ENCODE measurements around the gene EPHB1. TPM values are rescaled to one million over a fixed set of nuclear protein-coding genes. Genes with fewer than 3 reads are reported as not detected.

EPHB1 gene
- total RNA-seq, 3 donors from 2014 or later, result 1.8 to 5.9 (median 3.4) TPM

DNA sequence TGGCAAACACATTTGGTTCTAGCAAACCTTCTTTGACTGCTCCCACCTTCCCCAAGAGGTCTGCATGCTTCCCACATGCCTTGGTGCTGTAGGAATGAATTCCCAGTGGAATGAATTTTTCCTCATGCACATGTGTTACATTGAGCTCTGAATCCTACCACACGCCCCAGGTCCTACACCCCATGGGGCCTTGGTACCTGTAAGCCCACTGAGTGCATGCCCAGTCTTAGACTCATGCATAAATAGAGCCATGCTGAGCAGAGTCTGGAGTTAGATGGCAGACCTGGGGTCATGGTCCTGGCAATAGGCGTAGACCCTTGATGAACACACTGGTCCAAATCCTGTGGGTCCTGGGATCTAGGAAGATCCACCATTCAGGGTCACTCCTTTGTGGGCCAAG, 81.8 kb downstream of the EPHB1 start:
- no peaks in the 10 kb centered on the region for H3K9me3 ChIP-seq
- no peak overlapping the region for H3K27ac ChIP-seq
- H3K27me3 ChIP-seq, result no peaks in the 10 kb centered on the region
- H3K4me1 ChIP-seq, result no peaks in the 10 kb centered on the region
- intact Hi-C loops (cut with DNase I; ENCODE audit: low total_unique reads), result no loop called here
- no peak for DNase-seq (ENCODE audit: low spot score in 2 of 2)
- TF ChIP-seq, protein P1, sequence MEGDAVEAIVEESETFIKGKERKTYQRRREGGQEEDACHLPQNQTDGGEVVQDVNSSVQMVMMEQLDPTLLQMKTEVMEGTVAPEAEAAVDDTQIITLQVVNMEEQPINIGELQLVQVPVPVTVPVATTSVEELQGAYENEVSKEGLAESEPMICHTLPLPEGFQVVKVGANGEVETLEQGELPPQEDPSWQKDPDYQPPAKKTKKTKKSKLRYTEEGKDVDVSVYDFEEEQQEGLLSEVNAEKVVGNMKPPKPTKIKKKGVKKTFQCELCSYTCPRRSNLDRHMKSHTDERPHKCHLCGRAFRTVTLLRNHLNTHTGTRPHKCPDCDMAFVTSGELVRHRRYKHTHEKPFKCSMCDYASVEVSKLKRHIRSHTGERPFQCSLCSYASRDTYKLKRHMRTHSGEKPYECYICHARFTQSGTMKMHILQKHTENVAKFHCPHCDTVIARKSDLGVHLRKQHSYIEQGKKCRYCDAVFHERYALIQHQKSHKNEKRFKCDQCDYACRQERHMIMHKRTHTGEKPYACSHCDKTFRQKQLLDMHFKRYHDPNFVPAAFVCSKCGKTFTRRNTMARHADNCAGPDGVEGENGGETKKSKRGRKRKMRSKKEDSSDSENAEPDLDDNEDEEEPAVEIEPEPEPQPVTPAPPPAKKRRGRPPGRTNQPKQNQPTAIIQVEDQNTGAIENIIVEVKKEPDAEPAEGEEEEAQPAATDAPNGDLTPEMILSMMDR (IDR thresholded peaks at IDR 0.05), result no peak
- TF ChIP-seq POLR2AphosphoS5 (IDR thresholded peaks at IDR 0.05) (no peak), POLR2A (IDR thresholded peaks at IDR 0.05) (no peak)
- H3K36me3 ChIP-seq, result no peaks in the 10 kb centered on the region
- no peak overlapping the region for H3K4me3 ChIP-seq

DNA sequence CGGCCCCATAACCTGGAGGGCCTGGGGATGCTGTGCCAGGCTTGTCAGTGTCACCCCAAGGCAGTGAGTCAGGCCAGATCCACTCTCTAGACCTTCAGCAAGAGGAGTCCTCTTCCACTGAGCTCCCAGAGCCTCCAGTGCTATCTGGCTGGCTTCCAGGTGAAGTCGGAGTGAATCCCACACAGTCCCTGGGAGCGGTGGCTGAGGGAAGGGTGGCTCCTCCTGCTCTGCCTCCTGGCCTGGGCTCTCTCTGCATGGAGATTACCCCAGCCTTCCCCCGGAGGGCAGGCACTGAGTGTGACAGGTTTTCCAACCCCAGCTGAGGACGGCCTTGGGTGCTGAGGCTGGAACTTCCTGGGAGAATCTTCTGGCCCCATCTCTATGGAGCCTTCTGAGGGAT, 82.7 kb downstream of the EPHB1 start:
- intact Hi-C loops (cut with DNase I; ENCODE audit: low total_unique reads), result no loop called here
- Histone ChIP-seq H3K4me3 (no peak overlapping the region), H3K9me3 (no peaks in the 10 kb centered on the region), H3K27me3 (no peaks in the 10 kb centered on the region), H3K27ac (no peak overlapping the region), H3K4me1 (no peaks in the 10 kb centered on the region), H3K36me3 (no peaks in the 10 kb centered on the region)
- no peak for DNase-seq (ENCODE audit: low spot score in 2 of 2)
- TF ChIP-seq POLR2A (IDR thresholded peaks at IDR 0.05) (no peak), POLR2AphosphoS5 (IDR thresholded peaks at IDR 0.05) (no peak)
- TF ChIP-seq, protein P1 (IDR thresholded peaks at IDR 0.05), result no peak

DNA sequence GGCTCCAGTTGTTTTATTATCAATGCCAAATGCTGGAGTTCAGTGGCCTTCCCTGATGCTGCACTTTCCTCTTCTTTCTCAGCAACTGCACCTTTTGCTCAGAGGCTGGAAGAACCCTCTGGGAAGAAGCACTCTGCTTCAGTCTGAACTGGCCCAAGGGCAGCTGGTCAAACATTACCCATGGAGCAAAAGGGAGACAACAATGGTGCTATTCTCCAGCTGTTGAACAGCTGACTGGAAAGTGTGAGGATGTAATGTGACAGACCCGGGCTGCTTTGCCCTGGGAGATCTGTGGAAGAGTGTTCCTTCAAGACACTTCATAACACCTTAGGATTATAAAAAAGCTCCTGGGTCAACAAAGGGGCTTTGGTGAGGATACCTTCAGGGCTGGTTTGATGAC, 84.9 kb downstream of the EPHB1 start:
- intact Hi-C loops (cut with DNase I; ENCODE audit: low total_unique reads), result no loop called here
- H3K9me3 ChIP-seq, result no peaks in the 10 kb centered on the region
- H3K27ac ChIP-seq, result no peak overlapping the region
- no peaks in the 10 kb centered on the region for H3K36me3 ChIP-seq
- no peak for DNase-seq (ENCODE audit: low spot score in 2 of 2)
- H3K27me3 ChIP-seq, result no peaks in the 10 kb centered on the region
- TF ChIP-seq POLR2AphosphoS5 (IDR thresholded peaks at IDR 0.05) (no peak), POLR2A (IDR thresholded peaks at IDR 0.05) (no peak)
- TF ChIP-seq, protein P1 (IDR thresholded peaks at IDR 0.05), result no peak
- no peak overlapping the region for H3K4me3 ChIP-seq
- H3K4me1 ChIP-seq, result no peaks in the 10 kb centered on the region

DNA sequence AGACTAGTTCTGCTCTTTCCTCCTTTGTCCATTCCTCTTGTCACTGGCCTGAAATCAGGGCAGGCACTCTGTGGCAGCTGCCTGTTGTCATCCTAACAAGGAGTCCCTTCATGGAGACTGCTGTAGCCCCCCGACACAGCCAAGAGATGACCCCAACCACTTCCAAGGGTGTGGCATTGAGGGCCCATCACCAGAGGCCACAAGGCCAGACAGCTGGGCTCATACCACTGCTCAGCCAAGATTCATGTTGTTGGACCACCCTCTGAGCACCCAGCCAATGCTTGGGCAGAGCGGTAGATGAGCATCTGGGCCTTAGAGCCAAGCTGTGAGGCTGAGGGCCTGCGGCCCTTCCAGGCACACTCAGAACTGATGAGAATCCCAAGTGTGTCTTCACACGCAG, 85.4 kb downstream of the EPHB1 start:
- Histone ChIP-seq H3K27me3 (no peaks in the 10 kb centered on the region), H3K4me1 (no peaks in the 10 kb centered on the region), H3K4me3 (no peak overlapping the region), H3K27ac (no peak overlapping the region), H3K36me3 (no peaks in the 10 kb centered on the region), H3K9me3 (no peaks in the 10 kb centered on the region)
- TF ChIP-seq POLR2AphosphoS5 (IDR thresholded peaks at IDR 0.05) (no peak), POLR2A (IDR thresholded peaks at IDR 0.05) (no peak)
- TF ChIP-seq, protein P1 (IDR thresholded peaks at IDR 0.05), result no peak
- DNase-seq (ENCODE audit: low spot score in 2 of 2), result no peak
- intact Hi-C loops (cut with DNase I; ENCODE audit: low total_unique reads), result no loop called here

DNA sequence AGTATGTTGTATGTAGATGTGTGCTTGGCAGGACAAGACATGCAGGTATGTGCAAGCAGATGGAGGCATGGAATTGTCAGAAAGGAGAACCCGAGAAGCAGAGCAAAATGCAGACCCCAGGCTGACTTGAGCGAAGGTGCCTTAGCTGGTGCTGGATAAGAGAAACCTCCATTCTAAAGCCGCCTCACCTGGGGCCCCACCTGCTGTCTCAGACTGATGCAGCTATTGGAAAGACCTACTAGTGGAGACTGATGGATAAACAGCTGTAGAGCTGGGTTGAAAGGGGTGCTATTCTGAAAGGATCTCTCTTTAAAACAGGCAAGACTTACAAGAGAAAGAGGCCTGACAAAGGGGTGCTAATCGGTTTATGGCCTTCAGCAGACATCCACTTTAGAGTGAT, 86.2 kb downstream of the EPHB1 start:
- TF ChIP-seq POLR2A (IDR thresholded peaks at IDR 0.05) (no peak), POLR2AphosphoS5 (IDR thresholded peaks at IDR 0.05) (no peak)
- TF ChIP-seq, protein P1 (IDR thresholded peaks at IDR 0.05), result no peak
- Histone ChIP-seq H3K4me3 (no peak overlapping the region), H3K4me1 (no peaks in the 10 kb centered on the region), H3K27me3 (no peaks in the 10 kb centered on the region), H3K9me3 (no peaks in the 10 kb centered on the region), H3K27ac (no peak overlapping the region), H3K36me3 (no peaks in the 10 kb centered on the region)
- intact Hi-C loops (cut with DNase I; ENCODE audit: low total_unique reads), result no loop called here
- DNase-seq (ENCODE audit: low spot score in 2 of 2), result no peak
